Inflammatory macrophage treated with lipopolysaccharide for 1 hour (primary cell): Measurements from ENCODE around the gene PCP2.

Source experiments
- DNase-seq, 2 donors: peaks; one replicate each; pipeline ENCODE4 v3.0.0-alpha.2; 2020 to 2022

Gene PCP2

GRCh38 chr19:7638802-7639465 is 5.4 kb upstream of the PCP2 start:
- DNase-seq: no peak

- peak; percentile 62 to 74 for DNase-seq
These were observed 4.1 kb upstream of the PCP2 start for GRCh38 chr19:7637374-7638256.

DNA sequence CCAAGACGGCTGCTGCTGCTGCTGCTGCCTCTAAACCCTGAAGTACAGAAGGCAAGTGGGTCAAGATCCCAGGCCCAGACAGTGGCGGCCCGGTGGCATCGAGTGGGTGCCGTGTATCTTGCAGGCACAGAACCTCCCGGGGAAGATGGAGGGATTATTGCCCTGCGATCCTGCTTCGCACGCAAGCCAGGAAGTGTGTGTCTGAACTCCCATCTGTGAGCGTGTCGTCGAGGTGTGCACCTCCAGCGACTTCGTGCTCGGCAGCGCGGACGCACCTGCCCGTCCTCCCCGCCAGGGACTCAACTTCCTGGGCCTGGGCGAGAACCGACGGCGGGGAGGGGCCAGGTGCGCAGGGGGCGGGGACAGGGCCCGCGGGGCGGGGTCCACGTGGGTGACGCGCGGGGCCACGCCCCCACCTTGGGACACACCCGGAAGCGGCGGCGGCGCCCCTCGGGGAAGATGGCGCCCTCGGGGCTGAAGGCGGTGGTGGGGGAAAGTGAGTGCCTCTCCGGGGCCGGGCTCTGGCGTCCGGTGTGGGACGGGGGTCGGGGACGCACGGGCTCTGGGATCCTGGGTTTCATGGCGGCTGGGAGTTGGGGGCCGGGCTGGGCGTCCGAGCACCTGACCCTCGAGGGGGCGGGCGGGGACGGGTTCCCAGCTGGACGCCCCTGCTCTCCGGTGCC is 3.3 kb upstream of the PCP2 start, which contains the start of gene STXBP2:
STXBP2 (plus strand) TSS at position 420 of the 683 bp plus-strand sequence; CDS start at position 460, 40 bp downstream.
- peak; percentile 61 to 83 for DNase-seq

DNA sequence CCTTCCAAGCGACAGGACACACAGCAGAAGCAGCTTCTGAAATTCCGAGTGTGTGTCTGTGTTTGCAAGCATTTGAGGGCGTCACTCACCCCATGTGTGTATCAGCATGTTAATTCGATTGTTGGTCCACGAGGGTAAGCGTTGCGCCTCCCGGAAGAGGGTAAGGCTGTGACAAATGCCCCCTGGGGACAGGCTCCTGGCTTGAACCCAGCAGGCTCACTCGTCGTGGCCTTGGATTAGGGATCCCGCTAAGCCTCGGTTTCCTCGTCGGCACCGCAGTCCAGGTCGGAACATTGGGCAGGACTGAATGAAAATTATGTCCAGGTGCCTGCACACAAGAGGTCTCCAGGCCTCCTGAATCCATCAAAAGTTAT is 2.8 kb upstream of the PCP2 start:
- no peak for DNase-seq

DNA sequence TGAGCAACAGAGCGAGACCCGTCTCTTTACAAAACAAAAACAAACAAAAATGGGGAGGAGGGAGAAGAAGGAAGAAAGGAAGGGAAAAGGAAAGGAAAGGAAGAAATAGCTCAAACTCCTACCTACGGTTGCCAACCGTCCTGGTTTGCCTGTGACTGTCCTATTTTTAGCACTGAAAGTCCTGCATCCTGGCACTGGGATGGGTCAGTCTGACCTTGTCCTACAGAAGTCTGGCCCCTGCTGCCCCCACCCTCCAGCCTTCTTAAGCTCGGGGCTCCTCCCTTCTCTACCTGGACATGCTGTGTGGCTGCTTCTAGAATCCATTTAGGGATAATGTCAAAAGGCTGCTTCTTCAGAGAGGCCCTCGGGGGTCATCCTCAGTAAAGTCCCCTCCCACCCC is 2.2 kb upstream of the PCP2 start:
- no peak for DNase-seq

- DNase-seq: no peak
These were observed 947 bp downstream of the PCP2 start for GRCh38 chr19:7632340-7633203.

GRCh38 chr19:7631577-7631976 is 1.9 kb downstream of the PCP2 start:
- no peak for DNase-seq

DNA sequence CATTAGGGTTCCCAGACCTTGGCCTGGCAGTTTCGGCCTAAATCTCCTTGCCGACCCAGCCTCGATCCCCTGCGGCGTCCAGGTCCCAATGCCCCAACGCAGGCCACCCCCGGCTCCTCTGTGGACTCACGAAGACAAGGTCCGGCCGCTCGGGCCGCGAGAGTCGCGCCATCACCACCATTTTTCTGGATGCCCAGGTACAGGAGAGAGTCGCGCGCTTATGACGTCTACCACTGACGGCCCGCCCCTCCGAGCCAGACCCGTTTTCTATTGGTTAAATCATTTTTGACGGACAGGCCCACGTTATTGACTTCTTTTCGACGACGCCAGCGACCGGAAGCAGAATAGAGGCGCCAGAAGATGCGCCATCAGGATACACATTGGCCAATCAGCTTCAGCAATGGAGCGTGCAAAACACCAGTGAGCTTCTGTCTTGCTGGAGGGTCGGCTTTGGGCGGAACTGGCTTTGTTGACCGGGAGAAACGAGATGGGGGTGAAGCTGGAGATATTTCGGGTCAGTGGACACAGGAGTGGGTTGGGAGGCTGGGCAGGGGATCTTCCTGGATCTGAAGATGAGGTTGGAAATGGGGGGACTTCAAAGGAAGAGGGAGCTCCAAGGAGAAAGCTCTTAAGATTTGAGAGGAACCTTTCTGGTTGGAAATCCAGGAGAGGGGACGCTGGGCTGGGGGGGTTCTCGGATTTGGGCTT is 4.0 kb downstream of the PCP2 start, which contains the start of the genes PET100 and XAB2:
PET100 (plus strand) TSS at position 447 of the 708 bp plus-strand sequence; CDS start at position 488, 41 bp downstream.
XAB2 (minus strand) TSS at position 199 of the 708 bp plus-strand sequence; CDS start at position 181, 18 bp downstream.
- peak; percentile 98 to 99 for DNase-seq

GRCh38 chr19:7628589-7629311 is 4.8 kb downstream of the PCP2 start:
- DNase-seq: no peak

DNA sequence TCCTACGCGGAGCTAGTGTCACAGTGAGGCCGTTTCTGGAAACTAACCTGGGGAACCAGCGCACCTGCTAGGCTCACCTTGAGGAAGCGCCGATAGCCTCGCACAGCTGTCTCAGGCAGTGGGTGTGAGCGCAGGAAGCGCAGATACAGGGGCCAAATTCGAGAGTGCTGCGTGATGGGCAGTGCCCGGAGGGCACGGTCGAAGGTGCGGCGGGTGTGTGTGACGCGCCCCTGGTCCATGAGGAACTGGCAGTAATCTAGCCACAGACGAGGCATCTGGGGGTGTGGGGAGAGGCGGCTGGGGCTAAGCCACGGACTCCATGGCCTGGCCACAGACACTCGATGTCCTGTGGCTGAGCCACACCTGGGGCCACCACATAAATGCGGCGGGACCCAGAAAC is 6.4 kb downstream of the PCP2 start:
- no peak for DNase-seq

- DNase-seq: no peak
These were observed 7.7 kb downstream of the PCP2 start for GRCh38 chr19:7625763-7626372.

DNA sequence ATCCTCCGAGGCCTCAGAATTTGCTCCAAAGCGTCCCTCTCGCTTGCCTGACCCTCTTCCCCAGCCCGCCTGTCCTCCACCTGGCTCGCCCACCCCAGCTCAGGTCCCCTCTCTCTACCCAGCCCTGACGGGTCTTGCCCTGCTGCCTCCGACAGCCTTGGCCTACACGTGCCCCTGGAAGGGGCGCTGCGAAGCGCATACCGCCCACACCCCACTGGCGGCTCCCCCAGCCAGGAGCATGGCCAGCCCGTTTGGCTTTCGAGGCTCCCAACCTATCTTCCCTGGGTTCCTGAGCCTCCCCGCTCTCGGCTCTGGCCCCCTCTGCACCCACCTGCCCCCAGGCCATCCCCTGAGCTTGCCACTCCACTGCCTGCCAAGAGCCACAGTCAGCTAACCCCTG is 8.7 kb downstream of the PCP2 start:
- no peak for DNase-seq

DNA sequence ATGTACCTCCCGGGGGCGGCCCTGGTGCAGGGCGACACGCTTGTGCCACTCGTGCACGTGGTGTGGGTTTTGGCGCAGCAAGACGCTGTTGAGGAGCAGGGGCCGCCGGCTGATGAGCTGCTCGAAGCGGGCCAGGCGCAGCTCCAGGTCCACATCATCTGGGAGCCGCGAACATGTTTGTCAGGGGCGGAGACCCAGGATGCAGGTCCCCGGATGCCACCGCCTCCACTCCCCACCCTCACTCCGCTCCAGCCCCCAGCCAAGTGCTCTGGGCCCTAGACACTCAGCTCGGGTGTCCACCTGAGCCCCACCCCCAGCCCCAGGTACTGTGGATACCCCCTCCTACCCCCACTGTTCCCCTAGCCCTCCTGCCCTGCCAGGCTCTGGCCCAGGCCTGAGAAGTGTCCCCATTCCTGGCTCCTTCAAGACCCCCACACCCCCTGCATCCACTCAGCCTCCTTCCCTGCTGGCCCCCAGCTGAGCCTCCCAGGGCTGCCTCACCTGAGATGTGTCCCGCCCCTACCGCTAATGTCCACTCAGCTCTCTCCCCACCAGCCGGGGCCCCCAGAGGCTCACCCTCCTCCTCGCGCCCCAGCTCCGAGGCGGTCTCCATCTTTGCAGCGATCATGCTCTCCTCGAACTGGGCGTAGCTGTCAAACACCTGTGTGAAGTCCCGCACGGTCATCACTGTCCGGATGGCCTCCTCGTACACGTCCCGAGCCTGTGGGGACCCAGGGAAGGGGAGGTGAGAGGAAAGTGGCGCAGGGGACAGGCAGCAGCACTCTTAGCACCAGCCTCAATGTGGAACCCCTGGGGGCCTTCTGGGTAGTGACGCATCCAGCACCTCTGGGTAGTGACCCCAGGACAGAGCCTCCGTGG is 9.6 kb downstream of the PCP2 start:
- no peak for DNase-seq

DNA sequence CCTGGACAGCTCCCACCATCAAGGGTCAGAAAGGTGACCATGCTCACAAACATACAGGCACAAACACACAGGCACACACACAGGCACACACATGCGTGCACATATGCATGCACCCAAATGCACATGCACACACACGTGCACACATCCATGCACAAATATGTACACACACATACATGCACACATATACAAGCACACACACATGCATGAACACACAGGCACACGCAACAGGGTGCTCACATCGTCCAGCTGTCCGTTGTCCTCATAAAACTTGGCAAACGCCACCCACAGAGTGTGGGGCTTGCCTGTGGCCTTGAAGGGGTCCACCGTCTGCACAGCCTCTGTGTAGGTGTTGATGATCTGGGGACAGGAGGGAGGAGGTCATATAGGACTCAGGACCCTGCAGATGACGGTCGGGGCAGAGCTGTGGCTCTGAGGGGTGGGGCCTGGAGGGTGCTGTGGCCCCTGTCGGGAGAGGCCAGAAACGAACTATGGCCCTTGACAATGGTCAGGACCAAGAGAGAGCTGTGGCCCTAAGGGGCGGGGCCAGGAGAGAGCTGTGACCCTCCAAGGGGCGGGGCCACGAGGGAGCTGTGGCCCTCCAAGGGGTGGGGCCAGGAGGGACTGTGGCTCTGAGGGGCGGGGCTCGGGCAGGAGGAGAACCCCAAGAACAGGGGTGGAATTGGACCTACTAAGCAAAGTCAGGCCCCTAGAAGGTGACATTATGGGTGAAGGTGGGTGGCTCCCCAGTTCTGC is 10.4 kb downstream of the PCP2 start:
- no peak for DNase-seq

GRCh38 chr19:7620442-7621412 is 12.8 kb downstream of the PCP2 start:
- no peak for DNase-seq

DNA sequence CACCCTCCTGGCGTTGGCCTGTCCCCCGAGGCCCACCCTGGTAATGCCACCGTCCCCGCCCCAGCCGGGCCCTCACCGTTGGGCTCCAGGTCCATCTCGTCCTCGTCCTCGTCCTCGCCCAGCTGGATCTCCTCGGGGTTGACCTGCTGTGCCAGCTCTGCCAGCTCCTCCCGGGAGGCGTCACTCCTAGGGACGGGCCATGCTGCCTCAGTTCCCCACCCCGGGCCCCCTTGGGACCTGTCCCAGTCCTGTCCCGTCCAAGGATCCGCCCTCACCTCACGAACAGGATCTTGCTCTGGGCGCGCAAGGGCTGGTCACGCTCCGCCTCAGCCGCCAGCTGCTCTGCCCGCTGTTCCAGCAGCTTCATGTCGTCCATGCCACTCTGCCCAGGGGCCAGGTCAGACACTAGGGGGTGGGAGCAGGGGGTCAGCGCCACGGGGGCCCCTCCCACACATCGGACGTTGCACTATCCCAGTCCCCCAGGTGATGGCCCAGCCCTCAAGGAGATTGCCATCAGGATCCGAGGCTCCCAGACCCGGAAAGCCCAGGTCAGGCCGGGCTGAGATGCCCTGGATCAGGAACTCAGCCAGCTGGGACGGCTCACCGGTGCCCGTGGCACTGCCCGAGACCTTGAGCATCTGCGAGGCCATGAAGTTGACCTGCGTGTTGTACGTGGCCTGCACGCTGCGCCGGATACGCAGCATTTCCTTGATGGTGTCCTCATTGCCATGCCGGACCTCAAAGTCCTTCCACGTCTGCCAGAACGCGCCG is 13.7 kb downstream of the PCP2 start:
- DNase-seq: no peak
